Lung microvascular endothelial cell (primary cell): ENCODE results near the gene PRKCD. TPM values are rescaled to one million over a fixed set of nuclear protein-coding genes. Genes with fewer than 3 reads are reported as not detected.

ENCODE experiments used
- DNase-seq, 2 donors: peaks; one replicate each; pipeline versions ENCODE4 v3.0.0 to v3.0.0-alpha.2; 2010; ENCODE audit warnings: low read depth in 2 of 2
- total RNA-seq: library from RNA; depleted of rRNA; stranded (reverse); fragments of >200 nt; gene quantifications from 2 replicates; pipeline ENCODE4 v1.2.1, GENCODE V29; 2014

The PRKCD gene
- total RNA-seq, 1 donor from 2014 or later, result 0.99 TPM

DNA sequence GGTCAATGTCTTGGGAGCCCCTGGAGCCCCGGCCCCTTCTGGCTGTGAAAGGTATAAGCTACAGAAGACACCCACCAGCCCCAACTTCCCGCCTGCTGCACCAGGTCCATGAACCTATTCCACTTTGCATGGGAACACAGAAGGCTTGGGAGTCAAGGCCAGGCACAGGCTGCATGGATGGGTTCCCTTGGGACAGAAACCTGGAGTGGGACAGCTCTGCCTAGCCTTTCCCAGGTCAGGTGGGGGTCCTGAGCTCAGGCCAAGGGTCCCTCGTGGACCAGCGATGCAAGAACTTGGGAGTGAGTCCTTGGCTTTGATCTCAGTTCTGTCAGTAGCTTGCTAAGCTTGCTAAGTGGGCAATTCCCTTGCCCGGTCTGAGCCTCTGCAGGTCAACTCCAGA lies 69.8 kb downstream of the PRKCD start:
- no peak for DNase-seq

DNA sequence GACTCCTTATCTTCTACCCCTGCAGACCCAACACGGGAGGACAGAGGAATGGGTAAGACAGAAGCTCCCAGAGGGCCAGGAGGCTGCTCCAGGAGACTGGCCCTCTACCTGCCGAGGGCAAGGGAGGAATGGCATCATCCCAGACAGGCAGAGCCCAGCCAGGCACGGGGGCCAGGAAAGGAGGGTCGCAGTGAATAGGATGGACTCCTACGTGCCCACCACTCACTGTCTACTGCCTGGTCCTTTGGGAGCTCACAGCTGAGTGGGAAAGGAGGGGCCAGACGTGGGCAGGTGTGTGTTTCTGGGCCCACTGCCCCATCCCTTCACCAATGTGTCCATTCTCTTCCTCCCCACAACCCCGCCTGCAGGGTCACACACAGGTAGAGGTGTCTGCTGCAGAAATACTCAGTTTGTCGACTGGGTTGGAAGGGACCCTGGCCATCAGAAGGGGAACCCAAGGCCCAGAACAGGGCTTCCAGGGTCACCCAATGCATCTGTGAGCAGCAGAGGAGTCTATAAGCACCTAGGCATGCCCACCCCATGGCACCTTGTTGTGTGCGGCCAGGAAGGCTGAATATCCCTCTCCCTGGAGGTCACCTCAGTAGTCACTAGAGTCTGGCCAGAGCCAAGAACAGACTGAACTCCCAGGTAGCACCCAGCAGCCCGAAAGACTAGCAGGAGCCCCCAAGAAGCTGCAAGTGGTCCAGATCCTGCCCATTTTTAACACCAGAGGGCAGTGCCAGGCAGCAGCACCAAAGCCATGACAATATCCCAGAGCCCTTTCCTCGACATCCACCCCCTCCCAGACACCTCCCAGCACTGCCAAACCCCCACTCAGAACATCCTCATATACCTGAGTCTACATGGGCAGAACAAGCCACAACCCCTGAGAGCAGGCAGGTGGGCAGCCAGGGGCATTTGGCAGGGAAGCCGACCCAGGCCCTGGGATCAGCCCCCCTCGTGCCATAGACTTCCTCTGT lies 70.8 kb downstream of the PRKCD start:
- DNase-seq, result peak in 1 of 2 donors; percentile 23

DNA sequence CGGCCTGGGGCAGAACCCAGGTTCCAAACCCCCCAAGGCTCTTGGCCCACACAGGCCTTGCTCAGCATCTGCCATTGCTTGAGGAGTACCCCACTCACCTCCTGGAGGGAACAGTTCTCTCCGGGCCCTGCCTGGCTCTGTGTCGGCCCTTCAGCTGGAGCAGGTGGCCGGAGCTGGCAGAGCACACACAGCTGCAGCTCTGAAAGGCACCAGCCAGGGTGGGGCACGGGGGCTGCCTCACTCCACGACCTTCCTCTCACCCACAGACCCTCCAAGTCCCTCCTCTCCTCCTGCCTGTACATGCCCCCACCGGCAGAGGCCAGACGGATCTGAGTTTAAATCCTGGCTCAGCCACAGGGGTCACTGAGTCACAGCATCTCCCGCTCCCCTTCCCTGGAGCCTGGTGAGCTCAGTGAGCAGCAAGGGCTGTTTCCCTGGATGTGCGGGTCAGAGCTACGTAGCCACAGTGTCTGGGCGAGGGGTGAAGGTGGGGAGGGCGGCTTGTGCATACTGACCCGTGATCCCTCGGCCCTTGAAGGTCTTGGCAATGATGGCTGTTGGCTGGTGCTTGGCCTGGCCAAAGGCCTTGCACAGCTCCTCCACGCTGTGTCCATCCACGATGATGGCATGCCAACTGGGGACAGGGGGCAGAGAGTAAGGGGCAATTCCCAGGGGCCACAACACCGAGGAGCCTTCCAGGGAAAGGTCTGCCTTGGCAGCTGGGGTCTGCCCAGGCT lies 71.8 kb downstream of the PRKCD start:
- no peak for DNase-seq

DNA sequence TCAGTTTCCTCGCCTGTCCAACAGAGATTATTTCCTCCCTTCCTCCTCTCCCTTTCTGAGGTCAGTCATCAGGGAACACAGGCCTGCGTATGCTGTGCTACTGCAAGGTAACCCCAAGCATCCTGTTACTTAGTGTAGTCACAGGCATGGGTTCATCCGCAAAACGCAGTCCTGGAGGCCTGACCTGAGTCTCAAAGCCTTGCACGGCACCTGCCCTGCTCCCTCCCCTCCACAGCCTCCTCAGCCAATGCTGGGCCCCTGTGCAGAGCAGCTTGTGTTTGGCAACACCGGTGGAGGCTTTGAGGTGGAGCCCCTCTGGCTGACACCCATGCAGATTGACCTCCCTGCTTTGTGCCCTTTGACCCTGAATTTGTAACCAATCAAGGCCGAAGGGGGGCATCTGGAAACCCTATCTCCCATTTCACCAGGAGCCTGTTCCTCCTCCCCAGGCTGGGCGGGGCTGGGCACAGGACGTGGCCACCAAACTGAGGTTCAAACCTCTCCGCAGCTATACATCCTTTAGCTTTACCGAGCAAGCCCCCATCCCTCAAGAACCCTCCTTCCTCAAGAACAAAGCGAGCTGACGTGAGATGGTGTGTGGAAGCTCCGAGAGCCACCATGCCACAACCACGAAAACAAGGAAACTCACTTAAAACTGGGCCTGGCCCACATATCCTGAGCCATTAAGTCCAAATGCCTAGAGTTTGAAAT lies 73.3 kb downstream of the PRKCD start:
- DNase-seq, result no peak

DNA sequence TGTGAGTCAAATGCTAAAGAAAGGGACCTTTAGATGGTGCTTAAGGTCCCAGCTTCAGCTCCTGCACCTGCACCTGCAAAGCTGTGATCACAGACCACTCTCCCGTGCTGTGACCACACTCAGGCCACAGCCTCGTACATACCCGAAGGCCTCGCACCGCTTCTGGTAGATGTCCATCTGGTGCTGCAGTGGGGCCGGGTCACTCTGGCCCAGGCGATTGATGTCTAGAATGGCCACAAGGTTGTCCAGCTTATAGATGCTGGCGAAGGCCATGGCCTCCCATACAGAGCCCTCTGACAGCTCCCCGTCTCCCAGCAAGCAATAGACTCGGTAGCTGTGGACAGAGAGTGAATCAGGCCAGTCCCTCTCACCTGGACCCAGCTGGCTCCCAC lies 73.8 kb downstream of the PRKCD start:
- no peak for DNase-seq

DNA sequence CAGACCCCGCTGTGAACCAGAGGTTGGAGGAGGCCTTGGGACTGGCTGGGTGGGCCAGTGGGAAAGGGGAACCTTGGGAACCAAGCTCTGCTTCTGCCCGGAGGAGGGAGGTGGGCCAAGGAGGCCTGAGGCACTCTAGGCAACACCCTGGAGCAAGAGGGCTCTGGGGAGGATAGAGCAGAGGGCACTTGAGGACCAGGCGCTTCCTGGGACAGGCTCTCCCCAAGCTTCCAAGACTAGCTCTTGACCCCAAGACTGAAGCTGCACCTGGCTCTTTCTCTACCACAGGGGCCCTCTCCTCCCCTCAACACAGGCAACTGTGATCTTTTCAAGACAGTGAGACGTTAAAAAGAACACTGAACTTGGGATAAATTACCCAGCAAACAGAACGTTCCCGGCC lies 74.5 kb downstream of the PRKCD start:
- no peak for DNase-seq

DNA sequence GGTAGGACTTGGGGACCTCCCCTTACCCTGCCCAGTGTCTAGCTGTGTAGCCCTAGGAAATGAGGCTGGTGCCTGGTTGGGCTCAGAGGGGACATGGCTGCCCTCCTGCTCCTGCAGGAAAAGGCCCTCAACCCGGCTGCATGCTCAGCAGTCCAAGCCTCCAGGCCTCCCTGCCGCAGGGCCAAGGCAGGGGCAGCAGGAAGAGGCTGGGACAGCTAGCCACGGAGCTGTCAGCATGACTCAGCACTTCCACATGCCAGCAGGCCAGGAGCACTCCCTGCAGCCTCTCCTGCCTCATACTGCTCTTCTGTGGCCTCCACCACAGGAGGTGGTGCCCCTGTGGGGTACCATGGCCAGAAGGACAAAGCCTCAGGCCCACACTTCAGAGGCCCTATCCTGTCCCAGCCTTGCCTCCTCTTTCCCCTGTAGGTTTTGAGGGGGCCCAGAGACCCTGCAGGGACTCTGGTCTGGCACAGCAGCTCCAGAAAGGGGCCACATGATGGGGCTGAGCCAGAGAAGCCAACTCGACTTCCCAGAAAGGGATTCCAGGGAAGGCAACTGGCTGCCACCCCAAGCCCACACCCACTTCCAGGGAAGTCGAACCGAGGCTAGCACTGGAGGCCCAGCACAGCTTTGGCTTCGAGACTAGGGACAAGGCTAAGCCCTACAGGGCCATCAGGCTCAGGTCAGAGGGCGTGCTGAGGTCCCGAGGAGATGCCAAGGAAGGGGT lies 75.3 kb downstream of the PRKCD start:
- peak; percentile 94 to 95 for DNase-seq

DNA sequence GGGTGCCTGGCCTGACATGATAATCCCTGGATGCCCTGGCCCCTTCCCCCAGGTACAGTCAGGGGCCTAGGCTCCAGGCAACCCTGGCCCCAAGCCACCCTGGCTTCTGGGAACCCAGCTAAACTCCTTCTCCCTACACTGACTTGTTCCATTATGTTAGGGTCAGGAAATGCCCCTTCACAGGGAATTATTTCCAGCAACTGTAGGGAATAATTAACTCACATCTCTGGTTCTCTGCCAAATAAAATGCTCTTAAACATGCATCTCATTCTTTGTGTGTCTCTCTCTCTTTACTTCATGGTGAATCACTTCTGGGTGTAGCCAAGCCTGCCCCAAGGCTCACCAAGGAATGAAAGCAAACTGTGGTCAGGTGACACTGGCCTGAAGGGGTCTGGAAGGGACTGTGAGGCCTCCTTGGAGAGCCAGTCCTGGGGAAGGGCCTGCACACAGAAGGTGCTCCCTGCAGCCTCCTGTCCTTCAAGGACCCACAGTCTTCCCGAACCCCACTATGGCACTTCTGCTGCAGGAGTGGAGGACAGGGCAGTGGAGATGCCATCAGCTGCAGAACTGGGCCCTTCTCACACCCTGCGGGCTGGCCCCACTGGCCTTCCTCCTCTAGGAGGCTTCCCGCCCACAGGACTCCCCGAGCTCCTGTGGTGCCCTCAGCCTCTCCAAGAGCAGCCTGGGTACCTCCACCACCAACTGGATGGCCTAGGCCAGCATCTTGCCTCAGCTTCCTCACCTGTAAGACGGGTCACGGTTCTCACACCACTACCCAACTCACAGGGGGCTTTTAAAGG lies 77.2 kb downstream of the PRKCD start:
- peak; percentile 87 to 93 for DNase-seq

DNA sequence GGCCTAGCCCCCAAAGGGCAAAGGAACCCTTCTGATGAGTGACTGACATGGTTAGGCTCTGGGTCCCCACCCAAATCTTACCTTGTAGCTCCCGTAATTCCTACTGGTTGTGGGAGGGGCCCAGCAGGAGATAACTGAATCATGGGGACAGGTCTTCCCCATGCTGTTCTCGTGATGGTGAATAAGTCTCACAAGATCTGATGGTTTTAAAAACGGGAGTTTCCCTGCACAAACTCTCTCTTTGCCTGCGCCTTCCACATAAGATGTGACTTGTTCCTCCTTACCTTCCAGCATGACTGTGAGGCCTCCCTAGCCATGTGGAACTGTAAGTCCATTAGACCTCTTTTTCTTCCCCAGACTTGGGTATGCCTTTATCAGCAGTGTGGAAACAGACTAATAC lies 77.9 kb downstream of the PRKCD start:
- no peak for DNase-seq

DNA sequence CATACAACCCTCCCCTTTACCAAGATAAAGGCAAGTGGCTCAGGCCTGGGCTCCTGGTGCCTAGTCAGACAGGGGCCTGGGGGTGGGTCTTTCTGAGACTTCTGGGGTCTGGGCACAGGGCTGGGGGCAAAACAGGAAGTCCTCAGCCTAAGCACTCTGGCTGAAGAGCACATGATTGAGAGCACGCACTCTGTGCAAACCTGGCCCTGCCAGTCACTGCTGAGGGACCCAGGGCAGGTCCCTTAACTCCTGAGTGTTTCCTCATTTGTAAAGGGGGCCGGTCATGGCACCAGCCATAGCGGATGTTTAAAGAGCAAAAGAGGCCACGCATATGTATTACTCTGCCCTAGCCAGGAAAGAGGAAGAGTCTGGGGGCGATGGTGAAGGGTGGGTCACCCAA lies 78.8 kb downstream of the PRKCD start:
- no peak for DNase-seq

DNA sequence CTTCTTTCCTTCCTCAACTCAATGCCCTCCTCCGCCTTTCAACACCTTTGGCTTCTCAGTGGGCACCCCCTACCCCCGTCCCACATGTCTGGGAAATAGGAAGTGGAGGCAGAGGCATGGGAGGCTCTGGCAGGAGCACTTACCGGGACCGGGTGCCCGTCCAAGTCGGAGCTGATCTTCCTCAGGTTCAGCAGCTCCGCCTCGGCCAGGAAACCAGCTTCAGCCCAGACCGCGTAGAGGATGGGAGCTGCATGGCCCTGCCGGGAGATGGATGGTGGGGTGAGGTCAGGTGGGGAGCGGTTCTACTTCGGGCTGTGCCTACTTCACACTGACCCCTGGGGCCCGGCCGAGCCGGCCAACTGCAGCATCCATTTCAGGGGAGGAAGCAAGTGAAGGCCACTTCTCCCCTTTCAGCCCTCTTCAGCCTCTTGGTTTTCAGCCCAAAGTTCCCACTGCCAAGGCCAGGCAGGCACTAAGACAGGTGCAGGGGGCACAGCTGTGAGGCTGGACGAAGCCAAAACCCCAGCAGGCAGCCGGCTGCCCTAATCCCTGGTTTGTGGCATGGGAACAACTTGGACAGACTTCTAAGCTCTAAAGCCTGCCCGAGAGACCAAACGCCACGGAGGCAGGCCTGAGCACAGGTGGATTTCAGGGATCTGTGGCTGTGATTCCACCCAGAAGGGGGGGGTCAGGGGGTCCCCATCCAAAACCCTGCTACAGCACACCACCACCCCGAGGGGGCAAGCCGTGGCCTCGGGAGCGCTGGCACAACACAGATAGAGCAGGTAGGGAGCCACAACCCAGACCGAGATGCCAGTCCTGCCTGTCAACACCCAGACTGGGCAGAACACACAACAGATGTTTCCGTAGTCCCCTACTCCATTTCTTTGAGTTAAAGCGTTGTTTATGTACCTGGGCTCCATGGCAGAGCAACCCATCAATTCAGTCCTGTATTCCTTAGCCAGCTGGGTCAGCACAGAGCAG lies 80.3 kb downstream of the PRKCD start:
- DNase-seq, result no peak

DNA sequence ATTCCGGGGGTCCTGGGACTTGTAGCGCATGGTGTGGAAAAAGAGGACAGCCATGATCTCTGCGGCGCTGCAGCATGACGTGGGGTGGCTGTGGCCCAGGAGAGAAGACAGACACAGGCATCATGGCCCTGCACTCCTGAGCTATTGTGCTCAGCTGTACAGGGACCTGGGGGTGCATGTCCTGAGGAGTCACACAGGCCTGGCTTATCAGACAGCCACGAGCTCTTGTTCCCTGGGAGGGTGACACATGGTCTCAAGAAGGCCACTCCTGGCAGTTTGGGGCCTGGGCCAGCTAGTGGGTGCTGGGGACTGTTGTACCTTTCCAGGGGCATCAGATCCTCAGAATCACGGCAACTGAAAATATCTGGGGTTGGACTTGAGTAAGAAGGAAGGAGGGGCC lies 81.1 kb downstream of the PRKCD start:
- no peak for DNase-seq

Other genes starting within 250 kb of the PRKCD start
- 1.6 and 1.7 TPM in 2 replicates for gene SFMBT1, start 115.1 kb upstream of the PRKCD start, total RNA-seq
- 9.4 and 11.3 TPM in 2 replicates for gene RFT1, start 30.8 kb upstream of the PRKCD start, total RNA-seq
- 112 and 265 TPM in 2 replicates for gene TKT, start 94.8 kb downstream of the PRKCD start, total RNA-seq
- gene DCP1A, start 186.3 kb downstream of the PRKCD start, total RNA-seq, result 7.2 and 10.7 TPM in 2 replicates